HG03196 (cell line): Measurements from ENCODE around the gene SCUBE2.

ENCODE experiments used
- ATAC-seq: cut with Tn5 transposase; IDR thresholded peaks from one replicate; pipeline ENCODE4 v1.9.1; 2021; ENCODE audit not compliant: unreplicated experiment

Gene SCUBE2

GRCh38 chr11:9049959-9050358, 41.4 kb downstream of the SCUBE2 start:
- no peak for ATAC-seq

- ATAC-seq: no peak
Measured at GRCh38 chr11:9047964-9048523, 43.4 kb downstream of the SCUBE2 start.

GRCh38 chr11:9046481-9046880, 44.9 kb downstream of the SCUBE2 start:
- no peak for ATAC-seq

- no peak for ATAC-seq
Measured at GRCh38 chr11:9042488-9042887, 48.9 kb downstream of the SCUBE2 start.

- no peak for ATAC-seq
Measured at GRCh38 chr11:9041747-9042146, 49.7 kb downstream of the SCUBE2 start.

GRCh38 chr11:9040410-9040809, 51.0 kb downstream of the SCUBE2 start:
- ATAC-seq: no peak

GRCh38 chr11:9039863-9040262, 51.5 kb downstream of the SCUBE2 start:
- no peak for ATAC-seq

- no peak for ATAC-seq
Measured at GRCh38 chr11:9039198-9039597, 52.2 kb downstream of the SCUBE2 start.

GRCh38 chr11:9038541-9038940, 52.9 kb downstream of the SCUBE2 start:
- ATAC-seq: no peak

GRCh38 chr11:9037963-9038362, 53.4 kb downstream of the SCUBE2 start:
- ATAC-seq: no peak

GRCh38 chr11:9037046-9037780, 54.2 kb downstream of the SCUBE2 start:
- no peak for ATAC-seq

- ATAC-seq: no peak
Measured at GRCh38 chr11:9030601-9031000, 60.8 kb downstream of the SCUBE2 start.

- ATAC-seq: no peak
Measured at GRCh38 chr11:9029422-9029821, 62.0 kb downstream of the SCUBE2 start.

- ATAC-seq: no peak
Measured at GRCh38 chr11:9028581-9028980, 62.8 kb downstream of the SCUBE2 start.

GRCh38 chr11:9025101-9025850, 66.1 kb downstream of the SCUBE2 start:
- no peak for ATAC-seq

GRCh38 chr11:9022961-9023680, 68.3 kb downstream of the SCUBE2 start:
- ATAC-seq: no peak

GRCh38 chr11:9020916-9021315, 70.5 kb downstream of the SCUBE2 start:
- ATAC-seq: no peak

- no peak for ATAC-seq
Measured at GRCh38 chr11:9019861-9020260, 71.5 kb downstream of the SCUBE2 start.

- ATAC-seq: no peak
Measured at GRCh38 chr11:9017773-9018172, 73.6 kb downstream of the SCUBE2 start.

GRCh38 chr11:9016916-9017642, 74.3 kb downstream of the SCUBE2 start:
- ATAC-seq: no peak

GRCh38 chr11:9015677-9016076, 75.7 kb downstream of the SCUBE2 start:
- ATAC-seq: no peak
